Prostate gland (tissue), 2 donors: ENCODE data around the gene IRF6.

Experiments
- CTCF ChIP-seq, 4 experiments: fragments of 200-600 bp in 2 of 4; fragments of 450-650 bp in 2 of 4; sonication (generic) in 2 of 4; IDR thresholded peaks; 1 replicate in 3 of 4; 2 replicates in 1 of 4; pipeline ENCODE4 v1.5.1; 2016 to 2019; ENCODE audit warnings: antibody characterized with exemption in 4 of 4, mild to moderate bottlenecking in 2 of 4, moderate library complexity in 2 of 4
- POLR2A ChIP-seq: fragments of 450-650 bp; IDR thresholded peaks from one replicate; pipeline ENCODE4 v1.6.1; 2016; ENCODE audit warnings: antibody characterized with exemption, mild to moderate bottlenecking

GRCh38 chr1:209797978-209798639, 7.8 kb downstream of the IRF6 start:
- no peak for TF ChIP-seq CTCF (IDR thresholded peaks at IDR 0.05)
- TF ChIP-seq POLR2A, result no peak
